ENCODE data around the gene EHHADH.
"Not testable (repeated sequence)": the region's sequence is repeated elsewhere in the genome, so short reads cannot be mapped to it uniquely, and the experiment has no call there.

The EHHADH gene

DNA sequence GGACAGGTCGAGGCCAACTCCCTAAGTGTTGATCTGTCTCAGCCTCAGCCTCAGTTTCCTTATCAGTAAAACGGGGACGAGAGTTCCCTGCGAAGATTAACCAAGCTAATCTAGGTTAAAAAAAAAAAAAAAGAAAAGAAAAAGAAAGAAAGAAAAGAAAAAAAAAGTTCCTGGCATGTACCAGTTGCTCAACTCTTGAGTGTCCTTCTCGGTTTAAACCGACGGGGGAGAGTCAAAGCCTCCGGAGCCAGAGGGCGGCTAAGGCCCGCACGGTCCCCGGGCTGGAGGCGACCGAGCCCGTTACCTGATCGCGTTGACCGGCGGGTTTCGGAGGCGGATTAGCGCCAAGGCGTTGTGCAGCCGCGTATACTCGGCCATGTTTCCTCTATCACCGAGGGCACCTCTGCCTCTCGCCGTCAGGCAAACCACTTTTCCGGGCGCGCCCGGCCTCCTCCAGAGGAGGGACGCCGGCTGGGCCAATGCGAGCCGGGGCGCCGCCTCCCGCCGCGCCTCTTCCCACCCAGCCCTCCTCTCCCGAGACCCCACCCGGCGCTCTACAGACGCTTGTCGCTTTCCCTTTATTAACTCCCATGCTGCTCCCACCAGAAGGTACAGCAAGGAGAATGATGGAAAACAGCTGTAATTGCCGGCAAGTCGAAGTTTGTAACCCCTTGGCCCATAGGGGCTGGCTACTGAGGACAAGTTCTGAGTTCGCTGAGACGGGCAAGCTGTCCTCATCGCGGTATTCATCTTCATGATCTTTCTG lies at the start of gene EHHADH:
EHHADH (minus strand) TSS at position 405 of the 766 bp plus-strand sequence; CDS start at position 378, 27 bp downstream.
- DNase-seq: peak; percentile 92

- not testable (repeated sequence) for DNase-seq
Measured at GRCh38 chr3:185299918-185300426, 46.1 kb upstream of the EHHADH start.

DNA sequence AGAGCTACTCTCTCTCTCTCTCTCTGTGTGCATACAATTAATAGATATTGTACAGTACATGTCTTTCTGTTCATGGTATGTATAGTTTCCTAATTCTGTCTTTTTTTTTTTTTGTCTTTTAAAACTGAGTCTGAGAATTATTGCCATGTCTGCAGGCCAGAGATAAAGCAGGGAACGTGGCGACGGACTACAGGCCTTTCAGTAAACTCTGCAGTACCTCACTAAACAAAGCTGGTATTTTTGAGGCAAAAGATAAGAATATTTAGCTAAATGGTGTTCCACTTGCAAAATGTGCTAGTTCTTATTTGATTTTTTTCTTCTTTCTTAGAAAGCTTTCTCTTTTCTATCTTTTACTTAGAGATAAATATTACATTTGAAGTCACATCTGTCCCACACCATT lies 44.0 kb upstream of the EHHADH start:
- DNase-seq: no peak

- DNase-seq: no peak
Measured at GRCh38 chr3:185292238-185292637, 38.4 kb upstream of the EHHADH start.

DNA sequence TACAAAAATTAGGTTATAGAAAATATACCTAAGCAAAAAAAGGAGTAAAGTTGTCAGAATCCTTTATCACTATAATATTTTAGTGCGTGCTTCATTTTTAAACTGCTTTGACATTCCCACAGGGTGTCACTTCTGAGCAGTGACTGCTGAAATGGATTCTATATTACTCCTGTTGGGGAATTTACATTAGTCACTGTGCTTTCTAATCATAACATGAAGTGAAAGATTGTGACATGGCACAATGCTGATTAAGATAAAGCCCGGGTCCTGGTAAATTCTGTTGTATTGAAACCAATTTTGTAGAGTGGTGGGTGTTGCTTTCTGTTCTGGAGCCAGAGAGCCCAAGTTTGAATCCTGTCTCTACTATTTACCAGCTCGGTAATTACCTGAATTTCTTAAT lies 36.4 kb upstream of the EHHADH start:
- no peak for DNase-seq

DNA sequence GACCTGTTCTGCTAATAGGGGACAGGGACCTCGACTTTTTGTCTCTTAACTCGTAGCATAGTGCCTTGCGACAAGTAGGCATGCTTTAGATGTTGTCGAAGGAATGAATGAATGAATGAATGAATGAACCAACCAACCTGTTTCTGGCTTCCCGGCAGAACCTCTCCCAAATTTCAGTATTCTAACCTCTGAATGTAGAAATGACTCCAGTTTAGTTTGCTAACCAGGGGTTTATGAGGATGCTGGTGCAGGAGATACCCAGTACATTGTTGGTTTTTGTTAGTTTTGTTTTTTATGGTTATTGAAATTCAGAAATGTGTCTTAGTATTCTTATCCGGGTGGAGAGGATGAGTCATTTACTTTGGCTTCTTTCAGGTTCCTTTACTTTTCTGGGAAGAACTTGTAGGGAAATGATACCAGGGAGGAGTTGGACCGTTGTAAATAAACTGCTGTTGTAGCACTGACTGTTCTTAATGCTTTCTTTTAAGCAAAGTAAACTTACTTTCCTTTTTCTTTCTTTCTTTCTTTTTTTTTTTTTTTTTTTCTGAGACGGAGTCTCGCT lies 29.6 kb upstream of the EHHADH start:
- no peak for DNase-seq

GRCh38 chr3:185282696-185283373 lies 29.0 kb upstream of the EHHADH start:
- peak; percentile 100 for DNase-seq

DNA sequence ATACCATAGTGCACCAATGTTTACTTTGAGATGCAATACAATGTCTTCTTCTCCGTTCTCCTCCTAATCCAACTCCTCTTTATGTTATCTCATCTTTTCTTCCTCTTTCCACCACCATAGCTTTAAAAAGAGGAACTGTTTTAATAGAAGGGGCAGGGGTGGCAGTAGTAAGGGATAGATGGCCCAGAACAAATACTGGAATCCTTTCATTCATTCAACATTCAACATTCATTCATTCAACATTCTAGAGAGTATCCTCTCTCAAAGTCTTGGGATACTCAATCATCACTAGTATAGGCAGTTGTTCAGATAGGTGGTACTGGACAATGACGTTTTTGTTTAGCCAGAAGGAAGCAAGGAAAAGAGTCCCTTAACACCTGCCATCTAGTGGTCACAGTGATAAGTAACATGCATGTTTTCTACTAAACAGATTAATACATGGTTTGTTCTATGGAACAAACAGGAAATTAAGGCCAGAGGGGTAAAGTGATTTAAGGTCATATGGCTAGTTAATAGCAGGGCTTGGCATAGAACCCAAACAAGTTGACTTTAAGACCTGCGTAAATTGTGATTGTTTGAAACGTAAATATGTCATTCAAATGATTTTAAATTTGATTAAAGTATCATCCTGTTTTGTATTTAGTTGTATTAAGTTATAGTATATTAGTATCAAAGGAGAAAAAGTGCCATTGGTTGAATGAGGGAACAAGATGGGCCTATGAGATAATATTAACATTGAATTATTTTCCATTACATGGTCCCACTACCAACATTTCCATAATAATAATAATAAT lies 26.9 kb upstream of the EHHADH start:
- peak; percentile 34 for DNase-seq

- DNase-seq: no peak
Measured at GRCh38 chr3:185279587-185280138, 25.8 kb upstream of the EHHADH start.

DNA sequence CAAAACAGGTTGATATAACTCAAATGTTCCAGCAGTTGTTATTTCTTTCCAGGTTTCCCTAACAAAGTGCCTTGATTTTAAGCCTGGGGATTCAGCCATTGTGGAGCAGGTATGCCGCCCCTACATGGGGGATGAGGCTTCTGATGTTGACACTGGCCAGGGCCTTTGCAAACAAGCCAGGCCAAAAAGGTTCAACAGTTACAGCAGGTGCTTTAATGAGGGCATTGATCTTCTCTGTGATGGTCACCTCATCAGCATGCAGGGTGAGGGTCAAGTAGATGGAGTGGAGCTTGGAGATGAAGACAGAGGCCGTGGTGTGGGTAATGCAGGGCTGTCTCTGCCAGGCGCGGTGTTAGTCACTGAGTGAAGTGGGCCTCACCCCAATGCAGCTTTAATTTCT lies 22.6 kb upstream of the EHHADH start:
- no peak for DNase-seq

- DNase-seq: no peak
Measured at GRCh38 chr3:185272033-185272432, 18.2 kb upstream of the EHHADH start.

GRCh38 chr3:185270956-185271332 lies 17.1 kb upstream of the EHHADH start:
- DNase-seq: peak; percentile 92

DNA sequence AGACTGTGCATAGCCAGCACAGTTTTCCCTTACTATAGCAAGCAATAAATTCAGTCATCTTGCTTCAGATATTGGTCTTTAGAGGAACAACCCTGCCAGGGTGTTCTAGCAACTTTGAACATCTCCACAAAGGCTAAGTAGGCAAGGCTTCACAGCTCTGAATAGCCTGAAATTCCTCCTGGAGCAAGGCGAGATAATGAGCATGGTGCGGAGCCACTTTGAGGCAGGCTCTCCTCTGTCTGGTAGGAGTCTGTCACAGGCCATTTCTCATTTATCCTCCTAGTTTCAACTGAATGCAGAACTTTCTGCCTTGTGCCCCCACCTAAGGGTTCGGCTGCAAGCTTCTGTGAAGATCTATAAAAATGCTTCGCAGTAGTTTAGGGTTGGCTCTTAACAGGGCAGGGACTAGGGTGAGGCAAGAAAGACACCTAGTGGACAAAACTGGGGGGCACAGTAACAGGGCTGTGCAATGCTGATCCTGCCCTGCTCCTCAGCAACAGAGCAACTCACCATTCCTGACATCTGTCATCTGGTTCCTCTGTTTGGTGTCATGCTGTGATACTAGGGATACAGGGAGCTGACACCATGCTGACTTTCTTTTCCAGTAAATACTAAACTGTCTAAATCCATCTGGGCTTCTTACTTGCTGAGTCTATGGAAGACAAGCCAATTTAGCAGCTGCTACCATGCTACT lies 16.6 kb upstream of the EHHADH start:
- peak; percentile 90 for DNase-seq

- no peak for DNase-seq
Measured at GRCh38 chr3:185268194-185268962, 14.5 kb upstream of the EHHADH start.

DNA sequence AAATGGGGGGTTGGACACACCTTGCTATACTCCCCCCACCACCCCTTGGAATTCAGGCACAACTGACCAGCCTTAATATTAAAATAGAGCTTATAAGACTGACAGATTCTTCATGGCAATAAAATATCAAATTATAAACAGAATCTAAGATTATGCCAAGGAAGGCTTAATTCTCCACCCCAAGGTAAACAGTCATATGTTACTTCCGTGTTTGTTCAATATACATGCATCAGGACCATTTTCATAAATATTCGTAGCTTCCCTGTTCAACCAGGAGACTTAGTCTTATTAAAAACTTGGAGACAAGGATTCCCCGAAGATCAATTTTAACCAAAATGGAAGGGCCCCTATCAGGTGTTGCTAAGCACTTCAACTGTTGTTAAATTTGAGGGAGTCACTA lies 13.3 kb upstream of the EHHADH start:
- no peak for DNase-seq

DNA sequence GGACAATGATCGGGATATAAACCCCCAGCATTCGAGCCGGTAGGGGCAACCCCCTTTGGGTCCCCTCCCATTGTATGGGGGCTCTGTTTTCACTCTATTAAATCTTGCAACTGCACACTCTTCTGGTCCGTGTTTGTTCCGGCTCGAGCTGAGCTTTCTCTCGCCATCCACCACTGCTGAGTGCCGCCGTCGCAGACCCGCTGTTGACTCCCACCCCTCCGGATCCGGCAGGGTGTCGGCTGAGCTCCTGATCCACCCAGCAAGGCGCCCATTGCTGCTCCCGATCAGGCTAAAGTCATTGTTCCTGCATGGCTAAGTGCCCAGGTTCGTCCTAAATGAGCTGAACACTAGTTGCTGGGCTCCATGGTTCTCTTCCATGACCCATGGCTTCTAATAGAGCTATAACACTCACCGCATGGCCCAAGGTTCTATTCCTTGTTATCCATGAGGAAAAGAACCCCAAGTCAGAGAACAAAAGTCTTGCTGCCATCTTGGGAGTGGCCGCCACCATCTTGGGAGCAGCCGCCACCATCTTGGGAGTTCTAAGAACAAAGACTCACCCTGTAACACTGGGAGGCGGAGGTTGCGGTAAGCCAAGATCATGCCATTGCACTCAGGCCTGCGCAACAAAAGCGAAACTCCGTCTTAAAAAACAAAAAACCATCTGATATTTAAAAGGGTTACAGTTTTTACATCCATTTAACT lies 11.2 kb upstream of the EHHADH start:
- no peak for DNase-seq

DNA sequence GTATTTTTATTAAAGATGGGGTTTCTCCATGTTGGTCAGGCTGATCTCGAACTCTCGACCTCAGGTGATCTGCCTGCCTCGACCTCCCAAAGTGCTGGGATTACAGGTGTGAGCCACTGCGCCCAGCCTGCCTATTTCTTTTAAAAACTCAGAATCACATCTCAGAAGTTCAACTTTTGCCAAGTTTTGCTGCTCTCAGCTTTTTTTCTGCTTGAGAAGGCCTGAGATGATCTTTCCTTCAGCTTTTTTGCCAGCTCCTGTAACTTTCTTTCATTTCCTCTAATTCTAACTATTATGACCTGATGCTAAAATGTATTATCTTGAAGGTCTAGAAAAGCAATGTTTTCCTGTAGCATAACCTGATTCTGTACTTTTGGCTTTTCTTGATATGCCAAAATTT lies 9.6 kb upstream of the EHHADH start:
- no peak for DNase-seq

DNA sequence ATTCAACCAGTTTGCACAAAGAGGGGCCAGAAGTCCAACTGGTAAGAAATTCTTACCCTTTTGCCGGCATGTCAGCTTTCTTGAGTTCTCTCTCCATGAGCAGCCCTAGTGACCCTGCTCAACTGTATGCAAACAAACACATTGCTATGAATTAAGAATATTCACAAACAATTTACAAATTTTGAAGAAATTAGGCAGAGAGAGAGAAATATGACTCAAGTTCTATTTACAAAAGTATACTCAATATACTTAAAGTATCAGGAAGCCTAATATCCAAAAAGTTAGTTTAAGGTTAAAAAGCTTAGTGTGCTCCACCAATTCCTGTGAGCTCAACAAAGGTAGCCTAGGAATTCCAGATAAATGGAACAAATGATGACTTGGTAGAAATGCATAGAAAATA lies 3.5 kb upstream of the EHHADH start:
- no peak for DNase-seq

DNA sequence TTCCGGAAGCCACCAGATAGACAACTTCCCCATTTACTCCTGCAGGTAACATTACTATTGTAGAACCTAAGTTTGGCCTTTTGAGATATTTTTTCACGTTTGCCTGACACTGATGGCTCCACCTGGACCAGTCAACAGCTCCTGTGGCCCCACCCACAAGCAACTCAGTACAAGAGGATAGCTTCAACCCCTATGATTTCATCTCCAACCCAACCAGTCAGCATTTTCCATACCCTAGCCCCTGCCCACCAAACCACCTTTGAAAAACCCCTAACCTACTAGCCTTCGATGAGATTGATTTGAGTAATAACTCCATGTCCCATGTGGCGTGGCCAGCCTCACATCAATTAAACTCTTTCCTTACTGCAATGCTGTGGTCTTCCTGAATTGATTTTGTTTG lies 950 bp upstream of the EHHADH start:
- DNase-seq: no peak

- not testable (repeated sequence) for DNase-seq
Measured at GRCh38 chr3:185253133-185253532, 716 bp downstream of the EHHADH start.

- no peak for DNase-seq
Measured at GRCh38 chr3:185251272-185251671, 2.6 kb downstream of the EHHADH start.

All from NCI-H1105 (cell line).